Measurements from ENCODE around the gene PRR27. TPM values are rescaled to one million over a fixed set of nuclear protein-coding genes. Genes with fewer than 3 reads are reported as not detected.

PRR27 gene
- total RNA-seq, 1 experiment from 2014 or later = not detected

DNA sequence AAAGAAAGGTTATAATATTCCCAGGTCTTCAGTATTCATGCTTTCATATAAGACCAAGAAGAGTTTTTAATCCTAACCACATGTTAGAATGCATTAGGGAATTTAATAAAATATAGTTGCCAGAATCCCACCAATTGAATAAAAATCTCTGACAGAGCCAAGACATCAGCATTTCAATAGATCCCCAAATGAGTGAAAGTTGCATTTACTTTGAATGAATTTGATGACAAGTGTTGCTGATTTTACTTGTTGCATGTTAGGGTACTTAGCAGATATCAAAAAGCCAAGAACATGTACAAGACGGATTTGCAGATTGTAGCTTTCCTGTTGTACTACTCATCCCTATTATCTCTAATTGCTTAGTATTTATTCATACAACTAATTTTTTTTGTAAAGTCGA lies 39.9 kb upstream of the PRR27 start:
- TF ChIP-seq, protein P1, sequence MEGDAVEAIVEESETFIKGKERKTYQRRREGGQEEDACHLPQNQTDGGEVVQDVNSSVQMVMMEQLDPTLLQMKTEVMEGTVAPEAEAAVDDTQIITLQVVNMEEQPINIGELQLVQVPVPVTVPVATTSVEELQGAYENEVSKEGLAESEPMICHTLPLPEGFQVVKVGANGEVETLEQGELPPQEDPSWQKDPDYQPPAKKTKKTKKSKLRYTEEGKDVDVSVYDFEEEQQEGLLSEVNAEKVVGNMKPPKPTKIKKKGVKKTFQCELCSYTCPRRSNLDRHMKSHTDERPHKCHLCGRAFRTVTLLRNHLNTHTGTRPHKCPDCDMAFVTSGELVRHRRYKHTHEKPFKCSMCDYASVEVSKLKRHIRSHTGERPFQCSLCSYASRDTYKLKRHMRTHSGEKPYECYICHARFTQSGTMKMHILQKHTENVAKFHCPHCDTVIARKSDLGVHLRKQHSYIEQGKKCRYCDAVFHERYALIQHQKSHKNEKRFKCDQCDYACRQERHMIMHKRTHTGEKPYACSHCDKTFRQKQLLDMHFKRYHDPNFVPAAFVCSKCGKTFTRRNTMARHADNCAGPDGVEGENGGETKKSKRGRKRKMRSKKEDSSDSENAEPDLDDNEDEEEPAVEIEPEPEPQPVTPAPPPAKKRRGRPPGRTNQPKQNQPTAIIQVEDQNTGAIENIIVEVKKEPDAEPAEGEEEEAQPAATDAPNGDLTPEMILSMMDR (IDR thresholded peaks at IDR 0.05; ENCODE audit: insufficient read depth in 1 of 2, low read depth in 1 of 2, low read length in 1 of 2, severe bottlenecking in 1 of 2, unreplicated experiment in 1 of 2) = no peak
- CTCF ChIA-PET = no interaction called here
- no peaks in the 10 kb centered on the region for H3K36me3 ChIP-seq (ENCODE audit: control insufficient read depth, insufficient read depth, low read length)
- H3K4me1 ChIP-seq = no peaks in the 10 kb centered on the region
- H3K4me3 ChIP-seq (ENCODE audit: low read depth, low read length) = no peak overlapping the region
- H3K36me3 Mint-ChIP-seq (ENCODE audit: insufficient read depth, unreplicated experiment) = no peaks in the 10 kb centered on the region
- no peaks in the 10 kb centered on the region for H3K27me3 Mint-ChIP-seq (ENCODE audit: insufficient read depth, unreplicated experiment)
- POLR2A ChIA-PET = no interaction called here
- no peak for DNase-seq
- no peaks in the 10 kb centered on the region for H3K9me3 ChIP-seq
- no peak overlapping the region for H3K4me3 Mint-ChIP-seq (ENCODE audit: unreplicated experiment)
- H3K27me3 ChIP-seq (replicated peaks; ENCODE audit: control insufficient read depth, insufficient read depth, low read length) = no peaks in the 10 kb centered on the region
- BruUV-seq (replicated peaks) = no TSS peak
- peaks cover 7% of the 10 kb centered on the region for H3K9me3 Mint-ChIP-seq (ENCODE audit: unreplicated experiment)
- no peak overlapping the region for H3K27ac Mint-ChIP-seq (ENCODE audit: unreplicated experiment)
- intact Hi-C loops (cut with micrococcal nuclease; ENCODE audit: unreplicated experiment) = no loop called here
- no peaks in the 10 kb centered on the region for H3K4me1 Mint-ChIP-seq (ENCODE audit: low read depth, unreplicated experiment)

DNA sequence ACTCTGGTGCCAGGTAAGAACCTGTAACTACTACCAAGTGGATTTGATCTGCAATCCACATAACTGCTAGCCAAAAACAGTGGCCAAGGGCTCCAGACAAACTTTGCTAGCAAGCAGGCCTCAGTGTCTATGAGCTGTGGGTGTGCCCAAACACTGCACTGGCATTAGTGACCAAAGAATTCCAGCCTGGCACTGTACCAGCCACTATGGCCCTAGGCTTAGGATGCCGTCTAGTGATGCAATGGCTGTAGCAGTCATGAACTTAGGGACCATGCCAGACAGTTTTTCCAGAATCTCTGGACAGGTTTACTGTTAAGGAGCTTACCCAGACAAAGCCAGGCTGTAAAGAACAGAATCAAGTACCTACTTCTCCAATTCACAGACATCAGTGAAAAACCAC lies 33.7 kb upstream of the PRR27 start:
- no peaks in the 10 kb centered on the region for H3K36me3 ChIP-seq (ENCODE audit: control insufficient read depth, insufficient read depth, low read length)
- no peaks in the 10 kb centered on the region for H3K36me3 Mint-ChIP-seq (ENCODE audit: insufficient read depth, unreplicated experiment)
- intact Hi-C loops (cut with micrococcal nuclease; ENCODE audit: unreplicated experiment) = no loop called here
- no peak overlapping the region for H3K4me3 ChIP-seq (ENCODE audit: low read depth, low read length)
- no peaks in the 10 kb centered on the region for H3K27me3 Mint-ChIP-seq (ENCODE audit: insufficient read depth, unreplicated experiment)
- no peaks in the 10 kb centered on the region for H3K9me3 ChIP-seq
- POLR2A ChIA-PET = no interaction called here
- TF ChIP-seq, protein P1 (IDR thresholded peaks at IDR 0.05; ENCODE audit: insufficient read depth in 1 of 2, low read depth in 1 of 2, low read length in 1 of 2, severe bottlenecking in 1 of 2, unreplicated experiment in 1 of 2) = no peak
- H3K4me3 Mint-ChIP-seq (ENCODE audit: unreplicated experiment) = no peak overlapping the region
- H3K4me1 ChIP-seq = no peaks in the 10 kb centered on the region
- H3K27ac Mint-ChIP-seq (ENCODE audit: unreplicated experiment) = no peak overlapping the region
- H3K4me1 Mint-ChIP-seq (ENCODE audit: low read depth, unreplicated experiment) = no peaks in the 10 kb centered on the region
- DNase-seq = no peak
- CTCF ChIA-PET = no interaction called here
- no peaks in the 10 kb centered on the region for H3K27me3 ChIP-seq (replicated peaks; ENCODE audit: control insufficient read depth, insufficient read depth, low read length)
- no peaks in the 10 kb centered on the region for H3K9me3 Mint-ChIP-seq (ENCODE audit: unreplicated experiment)
- BruUV-seq (replicated peaks) = no TSS peak

DNA sequence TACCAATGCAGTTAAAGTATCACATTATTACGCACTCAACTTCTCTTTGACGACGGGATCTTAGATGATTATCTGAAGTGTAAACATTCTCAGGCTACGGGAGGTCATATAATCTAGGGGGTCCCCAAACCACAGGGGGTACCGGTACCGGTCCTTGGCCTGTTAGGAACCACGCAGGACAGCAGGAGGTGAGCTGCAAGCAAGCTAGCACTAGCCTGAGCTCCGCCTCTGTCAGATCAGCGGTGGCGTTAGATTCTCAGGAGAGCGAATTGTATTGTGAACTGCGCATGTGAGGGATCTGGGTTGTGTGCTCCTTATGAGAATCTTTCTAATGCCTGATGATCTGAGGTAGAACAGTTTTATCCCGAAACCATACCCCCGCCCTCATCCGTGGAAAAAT lies 20.6 kb upstream of the PRR27 start:
- DNase-seq = peak in 1 of 2 experiments; percentile 30
- no peaks in the 10 kb centered on the region for H3K9me3 Mint-ChIP-seq (ENCODE audit: unreplicated experiment)
- ChIA-PET POLR2A (no interaction called here), CTCF (no interaction called here)
- Histone ChIP-seq H3K4me1 (0 out of 2 replicates have a peak, but pooled peaks cover 10% of the 10 kb centered on the region), H3K36me3 (ENCODE audit: control insufficient read depth, insufficient read depth, low read length) (no peaks in the 10 kb centered on the region), H3K9me3 (no peaks in the 10 kb centered on the region), H3K4me3 (ENCODE audit: low read depth, low read length) (no peak overlapping the region), H3K27me3 (replicated peaks; ENCODE audit: control insufficient read depth, insufficient read depth, low read length) (no peaks in the 10 kb centered on the region)
- no peaks in the 10 kb centered on the region for H3K27me3 Mint-ChIP-seq (ENCODE audit: insufficient read depth, unreplicated experiment)
- no TSS peak for BruUV-seq (replicated peaks)
- H3K27ac Mint-ChIP-seq (ENCODE audit: unreplicated experiment) = peak overlapping the region; percentile 25
- H3K4me1 Mint-ChIP-seq (ENCODE audit: low read depth, unreplicated experiment) = peaks cover 3% of the 10 kb centered on the region
- H3K4me3 Mint-ChIP-seq (ENCODE audit: unreplicated experiment) = no peak overlapping the region
- TF ChIP-seq, protein P1 (IDR thresholded peaks at IDR 0.05; ENCODE audit: insufficient read depth in 1 of 2, low read depth in 1 of 2, low read length in 1 of 2, severe bottlenecking in 1 of 2, unreplicated experiment in 1 of 2) = no peak
- intact Hi-C loops (cut with micrococcal nuclease; ENCODE audit: unreplicated experiment) = no loop called here
- no peaks in the 10 kb centered on the region for H3K36me3 Mint-ChIP-seq (ENCODE audit: insufficient read depth, unreplicated experiment)

Measured in Caco-2 (cell line).